GM20431 (cell line): Measurements from ENCODE around the gene PCDHGB2.
"Not testable (repeated sequence)": the region's sequence is repeated elsewhere in the genome, so short reads cannot be mapped to it uniquely, and the experiment has no call there.

Experiments used
- in situ Hi-C: fragments of 300-500 bp; cut with MseI, MboI; formaldehyde crosslinking; loops from one replicate; pipeline ENCODE4 v1.15.0; 2020; ENCODE audit warnings: low sequenced_read_pairs; ENCODE audit not compliant: unreplicated experiment

PCDHGB2 gene

GRCh38 chr5:141346017-141346416 lies 13.8 kb upstream of the PCDHGB2 start:
- in situ Hi-C loops, result not testable (repeated sequence)

DNA sequence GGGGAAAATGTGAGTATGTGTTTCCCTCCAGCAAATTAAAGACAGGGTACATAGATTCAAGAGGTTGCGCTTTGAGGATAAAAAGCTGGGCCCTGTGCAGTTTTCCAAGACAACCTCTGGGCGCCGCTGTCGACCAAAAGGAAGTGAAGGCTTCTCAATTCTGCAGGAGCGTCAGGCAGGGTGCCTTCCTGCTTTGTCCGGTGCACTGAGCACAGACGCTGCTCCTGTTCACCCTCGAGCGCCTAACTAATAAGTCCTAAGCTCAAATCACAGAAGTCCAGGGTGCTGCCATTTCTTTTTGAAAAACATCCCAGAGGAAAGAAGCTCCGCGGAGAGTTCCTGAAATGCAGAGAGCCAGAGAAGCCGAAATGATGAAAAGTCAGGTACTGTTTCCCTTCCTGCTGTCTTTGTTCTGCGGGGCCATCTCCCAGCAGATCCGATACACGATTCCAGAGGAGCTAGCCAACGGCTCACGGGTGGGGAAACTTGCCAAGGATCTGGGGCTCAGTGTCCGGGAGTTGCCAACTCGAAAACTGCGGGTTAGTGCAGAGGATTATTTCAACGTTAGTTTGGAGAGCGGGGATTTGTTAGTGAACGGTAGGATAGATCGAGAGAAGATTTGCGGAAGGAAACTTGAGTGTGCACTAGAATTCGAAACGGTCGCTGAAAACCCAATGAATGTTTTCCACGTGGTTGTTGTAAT lies 9.7 kb upstream of the PCDHGB2 start, which contains the start of gene PCDHGB1:
Gene PCDHGB1, plus strand, starts transcription at position 183 of the 703 bp plus-strand sequence. Its CDS starts 162 bp downstream, at position 345.
- in situ Hi-C loops, result no loop called here

- in situ Hi-C loops, result no loop called here
These were observed 8.2 kb upstream of the PCDHGB2 start for GRCh38 chr5:141351591-141351990.

DNA sequence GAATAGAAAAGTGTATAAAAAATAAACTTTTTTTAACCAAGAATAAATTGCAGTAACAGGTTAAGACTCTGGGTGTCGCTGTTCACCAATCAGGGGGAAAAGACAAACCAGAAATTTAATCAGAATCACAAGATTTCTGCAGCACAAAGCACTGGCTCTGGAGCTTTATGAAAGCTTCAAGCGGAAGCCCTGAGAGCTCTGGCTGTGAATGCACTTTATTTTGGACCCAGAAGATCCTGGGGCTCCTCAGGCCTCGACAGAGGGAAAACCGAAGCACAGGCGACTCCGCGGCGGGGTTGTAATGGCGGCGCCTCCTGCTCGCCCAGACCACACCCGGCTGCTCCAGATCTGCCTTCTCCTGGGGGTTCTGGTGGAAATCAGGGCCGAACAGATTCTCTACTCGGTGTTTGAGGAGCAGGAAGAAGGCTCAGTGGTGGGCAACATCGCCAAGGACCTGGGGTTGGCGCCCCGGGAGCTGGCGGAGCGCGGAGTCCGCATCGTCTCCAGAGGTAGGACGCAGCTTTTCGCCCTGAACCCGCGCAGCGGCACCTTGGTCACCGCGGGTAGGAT lies 4.8 kb upstream of the PCDHGB2 start, which contains the start of gene PCDHGA4:
Gene PCDHGA4, plus strand, starts transcription at position 122 of the 570 bp plus-strand sequence. Its CDS starts 87 bp downstream, at position 209.
- in situ Hi-C loops, result no loop called here

DNA sequence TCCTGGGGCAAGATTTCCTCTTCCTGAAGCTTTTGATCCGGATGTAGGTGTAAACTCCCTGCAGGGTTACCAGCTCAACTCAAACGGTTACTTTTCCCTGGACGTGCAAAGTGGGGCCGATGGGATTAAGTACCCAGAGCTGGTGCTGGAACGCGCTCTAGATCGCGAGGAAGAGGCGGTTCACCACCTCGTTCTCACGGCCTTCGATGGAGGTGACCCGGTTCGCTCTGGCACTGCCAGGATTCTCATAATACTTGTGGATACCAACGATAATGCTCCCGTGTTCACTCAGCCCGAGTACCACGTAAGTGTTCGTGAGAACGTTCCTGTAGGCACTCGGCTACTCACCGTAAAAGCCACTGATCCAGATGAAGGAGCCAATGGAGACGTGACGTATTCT lies 4.2 kb upstream of the PCDHGB2 start:
- in situ Hi-C loops, result no loop called here

DNA sequence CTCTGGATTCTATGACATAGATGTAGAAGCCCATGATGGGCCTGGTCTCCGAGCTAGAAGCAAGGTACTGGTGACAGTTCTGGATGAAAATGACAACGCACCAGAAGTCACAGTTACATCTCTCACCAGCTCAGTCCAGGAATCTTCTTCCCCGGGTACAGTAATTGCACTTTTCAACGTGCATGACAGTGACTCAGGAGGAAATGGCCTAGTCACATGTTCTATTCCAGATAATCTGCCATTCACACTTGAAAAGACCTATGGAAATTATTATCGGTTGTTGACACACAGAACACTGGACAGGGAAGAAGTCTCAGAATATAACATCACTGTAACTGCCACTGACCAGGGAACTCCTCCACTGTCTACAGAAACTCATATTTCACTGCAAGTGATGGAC lies 3.7 kb upstream of the PCDHGB2 start:
- in situ Hi-C loops, result no loop called here

GRCh38 chr5:141356950-141357349 lies 2.8 kb upstream of the PCDHGB2 start:
- in situ Hi-C loops, result no loop called here

DNA sequence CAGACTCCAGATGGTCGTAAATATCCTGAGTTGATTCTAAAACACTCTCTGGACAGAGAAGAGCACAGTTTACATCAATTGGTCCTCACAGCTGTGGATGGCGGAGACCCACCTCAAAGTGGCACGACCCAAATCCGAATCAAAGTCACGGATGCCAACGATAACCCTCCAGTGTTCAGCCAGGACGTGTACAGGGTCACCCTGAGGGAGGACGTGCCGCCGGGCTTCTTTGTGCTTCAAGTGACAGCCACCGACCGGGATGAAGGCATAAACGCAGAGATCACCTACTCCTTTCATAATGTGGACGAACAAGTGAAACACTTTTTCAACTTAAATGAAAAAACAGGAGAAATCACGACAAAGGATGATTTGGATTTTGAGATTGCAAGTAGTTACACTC lies 891 bp downstream of the PCDHGB2 start:
- in situ Hi-C loops, result no loop called here

- in situ Hi-C loops, result no loop called here
These were observed 2.9 kb downstream of the PCDHGB2 start for GRCh38 chr5:141362719-141363118.

- in situ Hi-C loops, result no loop called here
These were observed 4.3 kb downstream of the PCDHGB2 start, which contains the start of gene PCDHGA5 for GRCh38 chr5:141363952-141364660. Gene PCDHGA5, plus strand, starts transcription at chr5:141364162. Its CDS starts 169 bp downstream, at chr5:141364331.

DNA sequence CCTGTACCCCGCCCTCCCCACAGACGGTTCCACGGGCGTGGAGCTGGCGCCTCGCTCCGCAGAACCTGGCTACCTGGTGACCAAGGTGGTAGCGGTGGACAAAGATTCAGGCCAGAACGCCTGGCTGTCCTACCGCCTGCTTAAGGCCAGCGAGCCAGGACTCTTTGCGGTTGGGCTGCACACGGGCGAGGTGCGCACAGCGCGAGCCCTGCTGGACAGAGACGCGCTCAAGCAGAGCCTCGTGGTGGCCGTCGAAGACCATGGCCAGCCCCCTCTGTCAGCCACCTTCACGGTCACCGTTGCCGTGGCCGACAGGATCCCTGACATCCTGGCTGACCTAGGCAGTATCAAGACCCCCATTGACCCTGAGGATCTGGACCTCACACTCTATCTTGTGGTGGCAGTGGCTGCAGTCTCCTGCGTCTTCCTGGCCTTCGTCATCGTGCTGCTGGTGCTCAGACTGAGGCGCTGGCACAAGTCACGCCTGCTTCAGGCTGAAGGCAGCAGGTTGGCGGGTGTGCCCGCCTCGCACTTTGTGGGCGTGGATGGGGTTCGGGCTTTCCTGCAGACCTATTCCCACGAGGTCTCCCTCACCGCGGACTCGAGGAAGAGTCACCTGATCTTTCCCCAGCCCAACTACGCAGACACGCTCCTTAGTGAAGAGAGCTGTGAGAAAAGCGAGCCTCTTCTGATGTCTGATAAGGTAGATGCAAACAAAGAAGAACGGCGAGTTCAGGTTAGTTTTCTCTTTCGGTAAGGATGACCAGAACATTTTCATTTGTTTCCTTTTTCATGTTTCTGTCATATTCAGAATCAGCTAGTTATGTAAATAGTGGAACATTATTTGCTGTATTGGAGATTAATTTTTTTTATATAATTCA lies 6.5 kb downstream of the PCDHGB2 start:
- in situ Hi-C loops, result no loop called here

DNA sequence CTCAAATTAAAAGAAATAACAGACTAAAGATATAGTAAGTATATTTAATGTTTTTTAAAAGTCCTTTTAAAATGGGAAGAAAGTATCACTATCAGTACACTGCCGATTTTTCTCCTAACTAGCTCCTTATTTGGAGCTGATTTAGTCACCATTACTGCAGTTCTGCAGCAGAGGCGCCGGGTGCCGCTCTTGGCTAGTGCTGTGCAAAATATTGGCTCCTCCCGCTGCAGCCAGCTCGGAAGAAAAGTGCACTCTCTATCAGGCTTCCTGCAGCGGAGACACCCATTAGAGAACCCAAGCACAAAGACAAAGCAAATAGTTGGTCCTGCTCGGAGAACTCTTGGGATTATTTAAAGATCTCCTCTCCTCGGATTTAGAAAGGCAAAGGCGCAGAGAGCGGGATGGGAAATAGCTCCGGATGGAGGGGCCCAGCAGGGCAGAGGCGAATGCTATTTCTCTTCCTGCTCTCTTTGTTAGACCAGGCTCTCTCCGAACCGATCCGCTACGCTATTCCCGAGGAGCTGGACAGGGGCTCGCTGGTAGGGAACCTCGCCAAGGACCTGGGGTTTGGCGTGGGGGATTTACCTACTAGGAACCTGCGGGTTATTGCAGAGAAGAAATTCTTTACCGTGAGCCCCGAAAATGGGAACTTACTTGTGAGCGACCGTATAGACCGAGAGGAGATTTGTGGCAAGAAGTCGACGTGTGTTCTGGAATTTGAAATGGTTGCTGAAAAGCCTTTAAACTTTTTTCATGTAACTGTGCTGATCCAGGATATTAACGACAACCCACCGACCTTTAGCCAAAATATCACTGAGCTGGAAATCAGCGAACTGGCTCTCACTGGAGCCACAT lies 10.4 kb downstream of the PCDHGB2 start, which contains the start of gene PCDHGB3:
Gene PCDHGB3, plus strand, starts transcription at position 249 of the 855 bp plus-strand sequence. Its CDS starts 153 bp downstream, at position 402.
- in situ Hi-C loops, result no loop called here

DNA sequence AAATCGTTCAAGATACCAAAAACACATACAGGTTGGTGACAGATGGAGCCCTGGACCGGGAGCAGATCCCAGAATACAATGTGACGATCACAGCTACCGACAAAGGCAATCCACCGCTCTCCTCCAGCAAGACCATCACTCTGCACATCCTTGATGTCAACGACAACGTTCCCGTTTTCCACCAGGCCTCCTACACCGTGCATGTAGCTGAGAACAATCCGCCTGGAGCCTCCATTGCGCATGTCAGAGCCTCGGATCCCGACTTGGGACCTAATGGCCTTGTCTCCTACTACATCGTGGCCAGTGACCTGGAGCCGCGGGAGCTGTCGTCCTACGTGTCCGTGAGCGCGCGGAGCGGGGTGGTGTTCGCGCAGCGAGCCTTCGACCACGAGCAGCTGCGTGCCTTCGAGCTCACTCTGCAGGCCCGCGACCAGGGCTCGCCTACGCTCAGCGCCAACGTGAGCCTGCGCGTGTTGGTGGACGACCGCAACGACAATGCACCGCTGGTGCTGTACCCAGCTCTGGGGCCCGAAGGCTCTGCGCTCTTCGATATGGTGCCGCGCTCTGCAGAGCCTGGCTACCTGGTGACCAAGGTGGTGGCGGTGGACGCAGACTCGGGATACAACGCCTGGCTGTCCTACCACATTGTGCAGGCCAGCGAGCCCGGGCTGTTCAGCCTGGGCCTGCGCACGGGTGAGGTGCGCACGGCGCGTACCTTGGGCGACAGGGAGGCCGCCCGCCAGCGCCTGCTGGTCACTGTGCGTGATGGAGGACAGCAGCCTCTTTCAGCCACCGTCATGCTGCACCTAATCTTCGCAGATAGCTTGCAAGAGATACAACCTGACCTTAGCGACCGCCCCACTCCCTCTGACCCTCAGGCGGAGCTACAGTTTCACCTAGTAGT lies 12.0 kb downstream of the PCDHGB2 start:
- in situ Hi-C loops, result no loop called here

DNA sequence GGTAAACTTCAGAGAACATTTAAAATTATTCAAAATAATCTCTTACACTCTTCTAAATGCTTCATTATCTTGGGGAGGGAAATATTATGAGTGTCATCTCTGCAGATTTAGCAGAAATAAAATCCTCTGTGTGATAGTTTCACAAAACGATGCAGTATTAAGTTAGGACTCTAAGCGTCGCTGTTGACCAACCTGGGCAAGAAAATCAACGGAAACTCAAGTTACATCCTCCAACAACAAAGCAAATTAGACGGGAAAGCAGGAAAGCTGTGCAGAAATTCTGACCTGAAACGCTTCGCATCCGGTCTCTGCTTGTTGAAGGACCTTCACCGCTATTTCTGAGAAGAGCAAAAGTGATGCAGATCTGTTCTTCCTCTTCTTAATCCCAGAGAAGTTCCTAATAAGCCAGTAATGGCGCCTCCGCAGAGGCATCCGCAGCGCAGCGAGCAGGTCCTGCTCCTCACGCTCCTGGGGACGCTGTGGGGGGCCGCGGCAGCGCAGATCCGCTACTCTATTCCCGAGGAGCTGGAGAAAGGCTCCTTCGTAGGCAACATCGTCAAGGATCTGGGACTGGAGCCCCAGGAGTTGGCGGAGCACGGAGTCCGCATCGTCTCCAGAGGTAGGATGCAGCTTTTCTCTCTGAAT lies 14.0 kb downstream of the PCDHGB2 start, which contains the start of gene PCDHGA6:
Gene PCDHGA6, plus strand, starts transcription at position 219 of the 645 bp plus-strand sequence. Its CDS starts 193 bp downstream, at position 412.
- in situ Hi-C loops, result no loop called here

- in situ Hi-C loops, result no loop called here
These were observed 14.8 kb downstream of the PCDHGB2 start for GRCh38 chr5:141374627-141375026.

GRCh38 chr5:141375444-141376155 lies 15.8 kb downstream of the PCDHGB2 start:
- in situ Hi-C loops, result not testable (repeated sequence)
